HT-29 (cell line): ENCODE data around the gene HCN4. TPM values are rescaled to one million over a fixed set of nuclear protein-coding genes. Genes with fewer than 3 reads are reported as not detected.

Experiments
- DNase-seq: peaks from one replicate; pipeline ENCODE4 v3.0.0-alpha.2; 2015; ENCODE audit warnings: low spot score
- total RNA-seq: library from RNA; depleted of rRNA; stranded (reverse); fragments of >200 nt; shearing (Covaris generic); gene quantifications from 2 replicates; pipeline ENCODE4 v1.2.3, GENCODE V29; 2014

Gene HCN4
- total RNA-seq, 1 experiment from 2014 or later: not detected

GRCh38 chr15:73380661-73381060 lies 11.9 kb upstream of the HCN4 start:
- no peak for DNase-seq

GRCh38 chr15:73378089-73378488 lies 9.3 kb upstream of the HCN4 start:
- no peak for DNase-seq

- no peak for DNase-seq
Observed at GRCh38 chr15:73375755-73376305, 7.1 kb upstream of the HCN4 start.

- no peak for DNase-seq
Observed at GRCh38 chr15:73375012-73375411, 6.3 kb upstream of the HCN4 start.

GRCh38 chr15:73374604-73375003 lies 5.8 kb upstream of the HCN4 start:
- no peak for DNase-seq

- DNase-seq: no peak
Observed at GRCh38 chr15:73373221-73373620, 4.5 kb upstream of the HCN4 start.

- no peak for DNase-seq
Observed at GRCh38 chr15:73371812-73372211, 3.1 kb upstream of the HCN4 start.

- no peak for DNase-seq
Observed at GRCh38 chr15:73370151-73370550, 1.4 kb upstream of the HCN4 start.

- no peak for DNase-seq
Observed at GRCh38 chr15:73369154-73369694, 466 bp upstream of the HCN4 start.

- DNase-seq: no peak
Observed at GRCh38 chr15:73367624-73368300, 996 bp downstream of the HCN4 start.

- DNase-seq: no peak
Observed at GRCh38 chr15:73366766-73367623, 1.8 kb downstream of the HCN4 start.

GRCh38 chr15:73364070-73364469 lies 4.7 kb downstream of the HCN4 start:
- DNase-seq: no peak

GRCh38 chr15:73362900-73363299 lies 5.9 kb downstream of the HCN4 start:
- DNase-seq: no peak

GRCh38 chr15:73361337-73361736 lies 7.4 kb downstream of the HCN4 start:
- DNase-seq: no peak

GRCh38 chr15:73359651-73360050 lies 9.1 kb downstream of the HCN4 start:
- DNase-seq: no peak

- DNase-seq: no peak
Observed at GRCh38 chr15:73357999-73358665, 10.6 kb downstream of the HCN4 start.

GRCh38 chr15:73355612-73356265 lies 13.0 kb downstream of the HCN4 start:
- DNase-seq: no peak

- no peak for DNase-seq
Observed at GRCh38 chr15:73354241-73354640, 14.5 kb downstream of the HCN4 start.

- no peak for DNase-seq
Observed at GRCh38 chr15:73353734-73354133, 15.0 kb downstream of the HCN4 start.

GRCh38 chr15:73352082-73352481 lies 16.7 kb downstream of the HCN4 start:
- DNase-seq: no peak

GRCh38 chr15:73349191-73349590 lies 19.6 kb downstream of the HCN4 start:
- DNase-seq: no peak
